ENCODE data around the gene NUCB1.
A peak's percentile ranks its signal among the peaks of the same experiment; 100 is the strongest.

The NUCB1 gene

DNA sequence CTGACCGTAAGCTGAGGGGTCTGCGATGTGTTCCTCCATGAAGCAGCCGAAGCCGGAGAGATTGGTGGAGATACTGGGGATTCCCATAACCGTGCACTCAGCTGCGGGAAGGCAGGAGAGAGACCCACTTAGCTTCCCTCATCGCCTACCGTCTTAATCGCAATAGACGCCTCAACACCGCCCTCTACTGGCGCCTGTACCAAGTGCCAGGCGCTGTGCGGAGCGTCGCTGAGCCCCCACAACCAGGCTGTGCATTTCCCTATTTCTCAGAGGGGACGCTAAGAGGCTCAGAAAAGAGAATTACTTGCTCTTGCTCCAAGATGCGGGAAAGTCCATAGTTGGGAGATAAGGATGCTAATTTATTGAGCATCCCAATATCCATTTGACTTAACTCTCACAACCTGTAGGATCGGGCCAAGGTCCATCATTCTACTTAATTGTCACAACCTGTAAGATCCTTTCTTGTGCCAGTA is 70.8 kb downstream of the NUCB1 start:
- DNase-seq: peak; percentile 85 to 93
- TF ChIP-seq POLR2A (IDR thresholded peaks at IDR 0.05; ENCODE audit: low read length) (no peak), GATA1 (IDR thresholded peaks at IDR 0.05; ENCODE audit: low read depth, low read length) (no peak)
